Measurements from ENCODE around the gene DCD. TPM values are rescaled to one million over a fixed set of nuclear protein-coding genes. Genes with fewer than 3 reads are reported as not detected.
"Not testable (repeated sequence)": the region's sequence is repeated elsewhere in the genome, so short reads cannot be mapped to it uniquely, and the experiment has no call there.

Gene DCD
- total and polyA plus RNA-seq, 9 donors = not detected

DNA sequence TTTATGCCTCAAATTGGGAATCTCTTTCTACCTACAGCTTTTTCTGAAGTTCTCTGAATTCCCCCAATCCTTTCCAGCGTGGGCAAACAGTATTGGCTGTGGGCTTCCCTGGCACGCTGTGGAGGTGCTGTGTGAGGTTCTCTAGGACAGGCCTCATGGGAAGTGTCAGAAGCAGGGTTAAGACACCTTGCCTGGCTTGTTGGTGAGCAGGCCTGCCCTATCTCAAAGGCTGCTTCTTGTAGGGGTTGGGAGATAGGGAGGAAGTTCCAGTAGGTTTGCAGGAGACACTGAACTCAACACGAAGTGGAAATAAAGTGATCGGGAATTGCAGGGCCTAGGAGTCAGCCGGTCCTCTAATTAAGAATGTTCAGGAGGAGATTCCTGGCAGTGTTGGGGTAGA lies 30.0 kb upstream of the DCD start:
- WGBS (ENCODE audit: insufficient coverage) = 78% methylated on average over 3 of the region's 5 CpGs
- Histone ChIP-seq H3K27me3 (ENCODE audit: control insufficient read depth, insufficient read depth, low read length) (no peaks in the 10 kb centered on the region), H3K27ac (ENCODE audit: low read length) (no peak overlapping the region), H3K36me3 (ENCODE audit: control insufficient read depth, insufficient read depth, low read length) (no peaks in the 10 kb centered on the region), H3K4me1 (ENCODE audit: control insufficient read depth, insufficient read depth, low read length) (no peaks in the 10 kb centered on the region), H3K9me3 (replicated peaks; ENCODE audit: control insufficient read depth, low read depth, low read length) (no peaks in the 10 kb centered on the region), H3K4me3 (ENCODE audit: low read length) (no peak overlapping the region)
- DNase-seq = no peak

DNA sequence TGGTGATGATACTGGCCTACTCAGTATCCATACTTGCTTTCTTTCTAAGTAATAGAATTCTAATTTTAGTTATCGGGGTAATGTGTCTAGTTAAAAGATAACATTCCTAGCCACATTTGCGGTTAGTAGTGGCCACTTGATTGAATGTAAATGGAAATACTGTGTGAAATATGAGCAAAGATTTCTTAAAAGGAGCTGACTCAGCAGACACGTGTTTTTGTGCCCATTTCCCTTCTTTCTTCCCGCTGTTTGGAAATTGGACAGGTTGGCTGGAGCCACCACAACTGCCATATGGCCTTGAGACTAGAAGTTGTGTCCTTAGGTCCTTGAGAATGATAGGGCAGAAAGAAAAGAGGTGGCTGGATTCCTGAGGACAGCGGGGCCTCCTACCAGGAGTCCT lies 19.8 kb upstream of the DCD start:
- H3K4me3 ChIP-seq (ENCODE audit: low read length) = no peak overlapping the region
- H3K4me1 ChIP-seq (ENCODE audit: control insufficient read depth, insufficient read depth, low read length) = no peaks in the 10 kb centered on the region
- H3K27me3 ChIP-seq (ENCODE audit: control insufficient read depth, insufficient read depth, low read length) = no peaks in the 10 kb centered on the region
- H3K27ac ChIP-seq (ENCODE audit: low read length) = no peak overlapping the region
- 77% methylated on average over 1 of the region's 5 CpGs for whole genome bisulfite sequencing (ENCODE audit: insufficient coverage)
- no peak for DNase-seq
- H3K36me3 ChIP-seq (ENCODE audit: control insufficient read depth, insufficient read depth, low read length) = no peaks in the 10 kb centered on the region
- no peaks in the 10 kb centered on the region for H3K9me3 ChIP-seq (replicated peaks; ENCODE audit: control insufficient read depth, low read depth, low read length)

DNA sequence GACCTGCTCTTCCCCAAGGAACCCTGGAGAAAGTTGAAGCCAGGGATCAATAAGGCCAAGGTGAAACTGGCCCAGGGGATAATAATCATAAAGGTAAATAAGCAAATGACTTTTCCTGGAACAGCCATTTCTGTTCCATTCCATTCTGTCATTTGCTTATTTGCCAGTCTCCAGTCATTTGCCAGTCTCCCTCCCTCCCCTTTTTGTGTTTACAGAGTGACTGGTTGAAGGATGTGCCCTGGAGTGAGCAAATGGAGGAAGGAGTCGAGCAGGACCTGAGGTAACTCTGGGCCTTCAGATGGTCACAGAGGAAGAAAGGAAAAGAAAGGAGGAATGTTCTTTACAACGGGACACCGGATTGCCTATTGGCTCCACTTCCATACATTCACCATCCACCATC lies 17.8 kb upstream of the DCD start:
- Histone ChIP-seq H3K36me3 (ENCODE audit: control insufficient read depth, insufficient read depth, low read length) (no peaks in the 10 kb centered on the region), H3K27me3 (ENCODE audit: control insufficient read depth, insufficient read depth, low read length) (no peaks in the 10 kb centered on the region), H3K27ac (ENCODE audit: low read length) (no peak overlapping the region), H3K9me3 (replicated peaks; ENCODE audit: control insufficient read depth, low read depth, low read length) (no peaks in the 10 kb centered on the region), H3K4me3 (ENCODE audit: low read length) (no peak overlapping the region), H3K4me1 (ENCODE audit: control insufficient read depth, insufficient read depth, low read length) (no peaks in the 10 kb centered on the region)
- no peak for DNase-seq
- no CpG with 5 or more reads among the region's 3 CpGs for WGBS (ENCODE audit: insufficient coverage)

DNA sequence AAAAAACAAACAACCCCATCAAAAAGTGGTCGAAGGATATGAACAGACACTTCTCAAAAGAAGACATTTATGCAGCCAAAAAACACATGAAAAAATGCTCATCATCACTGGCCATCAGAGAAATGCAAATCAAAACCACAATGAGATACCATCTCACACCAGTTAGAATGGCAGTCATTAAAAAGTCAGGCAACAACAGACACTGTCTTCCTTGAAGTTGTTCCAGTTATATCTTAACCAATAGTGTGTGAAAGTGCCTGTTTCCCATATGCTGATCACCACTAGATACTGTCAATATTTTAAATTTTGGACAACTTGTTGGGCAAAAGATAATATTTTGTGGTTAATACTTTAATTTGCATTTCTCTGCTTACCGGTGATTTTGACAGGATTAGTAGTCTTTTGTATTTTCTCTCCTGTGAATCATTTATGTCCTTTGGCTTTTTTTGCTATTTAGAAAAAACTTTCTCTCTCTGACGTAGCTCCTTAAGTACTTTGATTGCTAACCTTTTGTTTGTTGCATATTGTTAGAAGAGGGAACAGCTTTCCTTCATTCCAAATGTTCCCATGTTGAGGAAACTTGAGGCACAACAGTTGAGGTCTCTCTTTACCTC lies 17.0 kb upstream of the DCD start:
- H3K36me3 ChIP-seq (ENCODE audit: control insufficient read depth, insufficient read depth, low read length); H3K4me3 ChIP-seq (ENCODE audit: low read length); H3K27ac ChIP-seq (ENCODE audit: low read length); H3K9me3 ChIP-seq (replicated peaks; ENCODE audit: control insufficient read depth, low read depth, low read length); H3K4me1 ChIP-seq (ENCODE audit: control insufficient read depth, insufficient read depth, low read length); DNase-seq; H3K27me3 ChIP-seq (ENCODE audit: control insufficient read depth, insufficient read depth, low read length): not testable (repeated sequence)
- no CpG with 5 or more reads among the region's 3 CpGs for WGBS (ENCODE audit: insufficient coverage)

DNA sequence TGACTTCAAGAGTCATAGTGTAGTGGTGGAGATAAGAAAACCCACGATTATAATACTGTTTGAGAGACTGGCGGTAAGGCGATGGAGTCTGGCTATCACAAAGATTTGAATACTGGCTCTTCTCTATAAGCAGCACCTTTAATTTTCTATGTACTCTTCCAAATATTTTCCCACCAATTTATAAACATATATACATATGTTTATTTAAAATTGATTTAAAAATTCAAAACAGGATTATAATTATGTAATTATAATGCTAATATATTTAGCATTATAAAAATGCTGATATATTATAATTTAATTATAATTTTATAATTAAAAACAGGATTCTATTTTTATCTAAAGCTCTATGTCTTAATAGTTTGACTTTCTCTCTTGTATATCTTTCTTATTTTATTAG lies 15.4 kb upstream of the DCD start:
- DNase-seq = no peak
- H3K36me3 ChIP-seq (ENCODE audit: control insufficient read depth, insufficient read depth, low read length) = no peaks in the 10 kb centered on the region
- no CpG with 5 or more reads among the region's 3 CpGs for WGBS (ENCODE audit: insufficient coverage)

DNA sequence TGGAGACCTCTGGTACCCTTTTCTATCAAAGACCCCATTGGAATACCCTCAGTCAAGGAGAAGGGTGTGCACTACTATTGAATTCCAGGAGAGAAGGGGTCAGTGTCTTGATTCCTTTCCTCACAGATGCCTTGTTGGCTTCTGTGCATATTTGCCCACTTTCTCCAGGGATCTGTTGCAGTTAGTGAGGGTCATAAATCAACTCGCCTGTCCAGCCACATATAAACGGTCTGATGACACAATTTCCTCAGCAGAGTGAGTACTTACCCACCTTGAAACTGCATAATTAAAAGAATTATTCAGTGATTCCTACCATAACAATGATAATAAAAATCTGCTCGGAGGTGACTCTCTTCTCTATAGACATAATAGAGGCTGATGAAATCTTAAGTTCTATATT lies 13.9 kb upstream of the DCD start:
- Histone ChIP-seq H3K36me3 (ENCODE audit: control insufficient read depth, insufficient read depth, low read length) (no peaks in the 10 kb centered on the region), H3K9me3 (replicated peaks; ENCODE audit: control insufficient read depth, low read depth, low read length) (no peaks in the 10 kb centered on the region), H3K27ac (ENCODE audit: low read length) (no peak overlapping the region), H3K4me3 (ENCODE audit: low read length) (no peak overlapping the region), H3K4me1 (ENCODE audit: control insufficient read depth, insufficient read depth, low read length) (no peaks in the 10 kb centered on the region), H3K27me3 (ENCODE audit: control insufficient read depth, insufficient read depth, low read length) (peaks cover 3% of the 10 kb centered on the region)
- no peak for DNase-seq
- 20% methylated on average over 1 of the region's 3 CpGs for WGBS (ENCODE audit: insufficient coverage)

More for the DNA sequence above, 15.4 kb upstream of the DCD start:
- H3K4me3 ChIP-seq (ENCODE audit: low read length) = no peak overlapping the region
- H3K27ac ChIP-seq (ENCODE audit: low read length) = no peak overlapping the region
- no peaks in the 10 kb centered on the region for H3K9me3 ChIP-seq (replicated peaks; ENCODE audit: control insufficient read depth, low read depth, low read length)
- H3K27me3 ChIP-seq (ENCODE audit: control insufficient read depth, insufficient read depth, low read length) = no peaks in the 10 kb centered on the region
- no peaks in the 10 kb centered on the region for H3K4me1 ChIP-seq (ENCODE audit: control insufficient read depth, insufficient read depth, low read length)

DNA sequence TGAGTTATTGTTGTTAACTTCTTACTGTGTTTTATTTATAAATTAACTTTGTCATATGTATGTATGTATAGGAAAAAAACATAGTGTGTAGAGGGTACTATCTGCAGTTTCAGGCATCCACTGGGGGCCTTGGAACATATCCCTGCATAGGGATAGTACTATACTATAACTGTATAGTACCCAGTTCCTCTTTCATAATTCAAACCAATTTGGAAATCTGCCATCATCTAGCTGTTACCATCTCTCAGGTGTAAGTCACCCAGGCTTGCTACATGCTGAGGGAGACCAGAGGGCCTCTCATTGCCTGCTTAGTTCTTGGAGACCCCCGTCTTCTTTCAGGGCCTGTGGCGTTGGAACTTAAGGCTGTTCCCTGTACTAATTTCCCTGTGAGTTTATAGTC lies 12.9 kb upstream of the DCD start:
- Histone ChIP-seq H3K27ac (ENCODE audit: low read length) (no peak overlapping the region), H3K4me1 (ENCODE audit: control insufficient read depth, insufficient read depth, low read length) (no peaks in the 10 kb centered on the region), H3K4me3 (ENCODE audit: low read length) (no peak overlapping the region), H3K9me3 (replicated peaks; ENCODE audit: control insufficient read depth, low read depth, low read length) (no peaks in the 10 kb centered on the region), H3K27me3 (ENCODE audit: control insufficient read depth, insufficient read depth, low read length) (peaks cover 3% of the 10 kb centered on the region), H3K36me3 (ENCODE audit: control insufficient read depth, insufficient read depth, low read length) (no peaks in the 10 kb centered on the region)
- WGBS (ENCODE audit: insufficient coverage) = 67% methylated on average over 1 of the region's 2 CpGs
- DNase-seq = no peak

DNA sequence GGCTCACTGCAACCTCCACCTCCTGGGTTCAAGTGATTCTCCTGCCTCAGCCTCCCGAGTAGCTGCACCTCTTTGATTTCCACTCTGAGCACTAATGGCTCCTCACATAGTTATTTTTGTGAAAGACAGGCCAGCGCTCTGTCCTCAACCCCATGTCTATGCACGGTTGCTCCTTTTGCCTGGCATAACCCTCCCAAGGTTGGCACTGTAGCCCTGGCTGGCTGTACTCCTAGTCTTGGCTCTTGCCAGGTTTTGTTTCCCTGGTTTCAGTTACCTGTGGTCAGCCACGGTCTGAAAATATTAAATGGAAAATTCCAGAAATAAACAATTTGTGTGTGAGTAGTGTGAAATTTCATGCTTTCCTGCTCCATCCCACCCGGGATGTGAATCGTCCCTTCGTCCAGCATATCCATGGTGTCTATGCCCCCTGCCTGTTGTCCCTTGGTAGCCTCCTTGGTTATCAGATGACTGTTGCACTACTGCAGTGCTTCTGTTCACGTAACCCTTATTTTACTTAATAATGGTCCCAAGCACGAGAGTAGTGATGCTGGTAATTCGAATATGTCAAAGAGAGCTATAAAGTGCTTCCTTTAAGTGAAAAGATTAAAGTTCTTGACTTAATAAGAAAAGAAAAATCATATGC lies 12.3 kb upstream of the DCD start:
- no peak overlapping the region for H3K4me3 ChIP-seq (ENCODE audit: low read length)
- no peaks in the 10 kb centered on the region for H3K36me3 ChIP-seq (ENCODE audit: control insufficient read depth, insufficient read depth, low read length)
- H3K4me1 ChIP-seq (ENCODE audit: control insufficient read depth, insufficient read depth, low read length) = no peaks in the 10 kb centered on the region
- DNase-seq = no peak
- H3K9me3 ChIP-seq (replicated peaks; ENCODE audit: control insufficient read depth, low read depth, low read length) = no peaks in the 10 kb centered on the region
- WGBS (ENCODE audit: insufficient coverage) = 76% methylated on average over 6 of the region's 10 CpGs
- no peak overlapping the region for H3K27ac ChIP-seq (ENCODE audit: low read length)
- H3K27me3 ChIP-seq (ENCODE audit: control insufficient read depth, insufficient read depth, low read length) = peaks cover 3% of the 10 kb centered on the region

DNA sequence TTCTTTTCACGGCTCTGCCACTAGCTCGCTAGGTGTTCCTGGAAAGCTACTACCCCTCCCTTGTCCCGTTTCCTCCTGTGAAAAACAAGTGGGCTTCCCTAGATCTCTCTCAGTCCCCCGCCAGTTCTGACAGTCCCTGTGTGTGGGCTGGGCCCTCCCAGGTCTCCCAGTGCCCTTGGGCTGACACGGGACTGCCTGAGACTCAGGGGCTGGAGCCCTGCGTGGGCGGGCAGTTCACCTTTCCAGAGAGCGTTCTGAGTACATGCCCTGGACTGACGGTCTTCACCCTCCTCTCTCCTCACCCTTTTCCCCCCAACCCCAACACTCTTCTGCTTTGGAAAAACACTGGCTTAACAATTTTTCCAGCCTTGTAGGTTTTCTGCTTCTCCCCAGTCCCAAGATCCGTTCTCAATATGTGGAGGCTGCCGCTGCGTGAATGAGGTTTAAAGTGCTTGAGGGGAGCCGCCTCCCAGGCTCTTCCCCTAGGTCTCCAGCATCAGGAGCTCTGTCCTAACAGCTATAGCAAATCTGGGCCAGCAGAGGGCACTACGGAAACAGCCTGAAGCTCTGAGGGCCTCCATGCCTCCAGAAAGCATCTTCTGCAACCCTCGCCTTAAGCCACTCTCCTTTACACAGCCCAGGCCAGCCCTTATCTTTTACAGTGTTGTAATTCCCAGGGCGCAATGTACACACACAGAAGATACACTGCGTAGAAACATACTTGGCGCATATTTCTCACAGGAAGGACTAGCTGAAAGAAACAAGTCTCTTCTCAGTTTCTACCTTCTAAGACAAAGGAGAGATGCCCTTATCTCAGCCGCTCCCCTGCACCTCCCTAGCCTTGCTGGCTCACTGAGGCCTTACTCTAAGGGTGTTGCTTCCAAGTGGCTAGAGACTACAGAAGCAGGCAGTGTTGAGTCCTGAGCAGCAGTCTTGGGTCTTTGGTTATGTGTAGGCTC lies 10.4 kb upstream of the DCD start:
- no peak overlapping the region for H3K27ac ChIP-seq (ENCODE audit: low read length)
- WGBS (ENCODE audit: insufficient coverage) = 73% methylated on average over 16 of the region's 19 CpGs
- H3K36me3 ChIP-seq (ENCODE audit: control insufficient read depth, insufficient read depth, low read length) = no peaks in the 10 kb centered on the region
- no peaks in the 10 kb centered on the region for H3K4me1 ChIP-seq (ENCODE audit: control insufficient read depth, insufficient read depth, low read length)
- no peaks in the 10 kb centered on the region for H3K9me3 ChIP-seq (replicated peaks; ENCODE audit: control insufficient read depth, low read depth, low read length)
- DNase-seq = peak; percentile 8
- no peak overlapping the region for H3K4me3 ChIP-seq (ENCODE audit: low read length)
- H3K27me3 ChIP-seq (ENCODE audit: control insufficient read depth, insufficient read depth, low read length) = peaks cover 4% of the 10 kb centered on the region

DNA sequence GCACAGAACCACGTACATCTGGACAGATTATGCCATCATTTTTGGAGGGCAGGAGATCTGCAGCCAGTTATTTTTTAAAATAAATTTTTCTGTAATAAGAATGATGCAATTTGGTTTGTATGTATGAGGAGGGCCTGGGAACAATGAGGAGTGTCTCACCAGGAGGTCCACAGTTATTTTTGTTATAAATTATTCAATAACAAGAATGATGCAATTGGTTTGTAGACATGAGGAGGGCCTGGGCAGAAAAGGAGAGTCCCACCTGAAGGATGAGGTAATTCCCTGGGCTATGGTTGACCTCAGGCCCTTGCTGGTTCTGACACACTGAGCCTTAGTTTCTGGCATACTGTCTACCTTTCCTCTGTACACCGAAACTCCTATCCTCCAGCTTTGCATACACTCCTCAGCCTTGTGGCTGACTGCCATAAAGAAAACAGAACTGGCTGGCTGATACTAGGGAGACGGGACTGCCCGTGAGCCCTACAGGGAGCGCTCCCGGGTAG lies 9.0 kb upstream of the DCD start:
- no peaks in the 10 kb centered on the region for H3K36me3 ChIP-seq (ENCODE audit: control insufficient read depth, insufficient read depth, low read length)
- H3K27me3 ChIP-seq (ENCODE audit: control insufficient read depth, insufficient read depth, low read length) = peaks cover 6% of the 10 kb centered on the region
- no CpG with 5 or more reads among the region's 6 CpGs for WGBS (ENCODE audit: insufficient coverage)
- no peak for DNase-seq
- H3K4me3 ChIP-seq (ENCODE audit: low read length) = no peak overlapping the region
- H3K9me3 ChIP-seq (replicated peaks; ENCODE audit: control insufficient read depth, low read depth, low read length) = no peaks in the 10 kb centered on the region
- no peak overlapping the region for H3K27ac ChIP-seq (ENCODE audit: low read length)
- no peaks in the 10 kb centered on the region for H3K4me1 ChIP-seq (ENCODE audit: control insufficient read depth, insufficient read depth, low read length)

Measured in muscle of leg (tissue), 11 donors.